RWPE1 (cell line): ENCODE measurements around the gene IRF1.

ENCODE experiments used
- CTCF ChIA-PET: fragments of 350-600 bp; sonication (Branson Sonifier 250); formaldehyde crosslinking; extraction: SDS; loops from one replicate; lab custom pipeline; 2021; lab: Yijun Ruan, JAX
- POLR2A ChIA-PET: fragments of 400-600 bp; formaldehyde crosslinking; extraction: SDS; loops from one replicate; lab custom pipeline; 2020; ENCODE audit warnings: antibody characterized with exemption; ENCODE audit not compliant: low non-redundant PET; lab: Yijun Ruan, JAX
- DNase-seq: peaks from one replicate; pipeline ENCODE4 v3.0.0; 2012; ENCODE audit warnings: low spot score
- H3K27ac ChIP-seq: fragments of 450-650 bp; 2 replicates; pipeline ENCODE4 v1.5.1; 2017
- TF ChIP-seq, protein P1 (sequence below): fragments of 450-650 bp; conservative IDR thresholded peaks from 2 replicates; pipeline ENCODE4 v1.5.1; 2017; ENCODE audit warnings: low read depth, mild to moderate bottlenecking

IRF1 gene

DNA sequence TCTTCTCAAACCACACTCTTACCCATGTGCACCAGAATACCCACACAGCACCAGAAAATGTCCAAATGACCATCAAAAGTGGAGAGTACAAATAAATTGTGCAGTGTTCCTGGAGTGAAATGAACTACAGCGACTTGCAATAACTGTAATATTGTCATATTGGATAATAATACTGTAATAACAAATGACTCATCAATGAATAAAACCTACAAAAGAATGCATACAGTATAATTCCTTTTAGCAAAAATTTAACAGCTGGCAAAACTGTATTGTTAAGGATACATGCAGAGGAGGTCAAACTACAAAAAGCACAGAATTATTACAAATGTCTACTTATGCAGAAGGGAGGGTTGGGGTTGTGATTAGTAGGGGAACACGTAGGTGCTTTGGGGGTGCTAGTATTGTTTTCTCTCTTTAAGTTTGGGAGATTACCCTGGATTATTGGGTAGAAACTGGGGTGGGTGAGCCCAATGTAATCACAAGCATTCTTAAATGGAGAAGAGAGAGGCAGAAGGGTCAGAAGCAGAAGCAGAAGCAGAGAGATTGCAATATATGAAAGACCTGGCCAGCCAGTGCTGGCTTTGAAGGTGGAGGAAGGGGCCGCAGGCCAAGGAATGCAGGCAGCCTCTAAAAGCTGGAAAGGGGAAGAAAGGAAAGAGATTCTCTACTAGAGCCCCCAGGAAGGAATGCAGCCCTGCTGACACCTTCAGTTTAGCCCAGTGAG lies 21.8 kb downstream of the IRF1 start:
- no peak for DNase-seq
- no peak overlapping the region for H3K27ac ChIP-seq
- TF ChIP-seq, protein P1, sequence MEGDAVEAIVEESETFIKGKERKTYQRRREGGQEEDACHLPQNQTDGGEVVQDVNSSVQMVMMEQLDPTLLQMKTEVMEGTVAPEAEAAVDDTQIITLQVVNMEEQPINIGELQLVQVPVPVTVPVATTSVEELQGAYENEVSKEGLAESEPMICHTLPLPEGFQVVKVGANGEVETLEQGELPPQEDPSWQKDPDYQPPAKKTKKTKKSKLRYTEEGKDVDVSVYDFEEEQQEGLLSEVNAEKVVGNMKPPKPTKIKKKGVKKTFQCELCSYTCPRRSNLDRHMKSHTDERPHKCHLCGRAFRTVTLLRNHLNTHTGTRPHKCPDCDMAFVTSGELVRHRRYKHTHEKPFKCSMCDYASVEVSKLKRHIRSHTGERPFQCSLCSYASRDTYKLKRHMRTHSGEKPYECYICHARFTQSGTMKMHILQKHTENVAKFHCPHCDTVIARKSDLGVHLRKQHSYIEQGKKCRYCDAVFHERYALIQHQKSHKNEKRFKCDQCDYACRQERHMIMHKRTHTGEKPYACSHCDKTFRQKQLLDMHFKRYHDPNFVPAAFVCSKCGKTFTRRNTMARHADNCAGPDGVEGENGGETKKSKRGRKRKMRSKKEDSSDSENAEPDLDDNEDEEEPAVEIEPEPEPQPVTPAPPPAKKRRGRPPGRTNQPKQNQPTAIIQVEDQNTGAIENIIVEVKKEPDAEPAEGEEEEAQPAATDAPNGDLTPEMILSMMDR: no peak
- ChIA-PET CTCF (interaction anchor here (0.7 kb wide), 1 partner anchor 390 kb away, joined by 3 read pairs; no protein-coding TSS in a partner anchor), POLR2A (interaction anchor here (0.6 kb wide), 1 partner anchor 27 kb away, joined by 3 read pairs; no protein-coding TSS in a partner anchor)

DNA sequence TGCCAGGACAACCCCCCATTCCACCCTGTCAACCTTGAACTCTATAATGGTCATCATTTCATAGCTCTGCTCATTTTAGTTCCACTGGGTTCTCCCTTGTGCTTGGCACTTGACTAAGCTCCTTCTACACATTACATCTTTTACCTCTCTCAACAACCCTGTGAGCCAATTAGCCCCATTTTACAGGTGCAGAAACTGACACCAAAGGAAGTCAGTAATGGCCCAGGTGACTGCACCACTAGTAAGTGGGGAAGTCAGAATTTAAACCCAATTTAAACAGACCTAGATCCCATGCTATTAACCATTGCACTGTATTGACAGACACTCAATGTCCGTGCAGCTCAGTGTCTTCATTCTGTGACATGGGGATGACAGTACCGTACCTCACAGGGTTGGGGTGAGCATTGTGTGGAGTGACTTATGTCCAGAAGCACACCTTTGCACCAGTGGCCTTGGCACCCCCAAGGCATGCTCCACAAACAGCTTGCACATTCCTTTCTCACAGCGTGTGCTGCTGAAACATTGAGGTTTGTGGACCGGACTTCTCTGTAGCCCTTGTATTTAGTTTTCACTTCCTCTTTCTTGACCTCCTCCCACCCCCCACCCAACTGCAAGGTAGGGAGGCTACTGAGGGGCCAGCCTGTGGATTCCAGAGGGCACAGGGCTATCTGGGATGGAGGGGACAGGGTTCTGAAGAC lies 23.1 kb downstream of the IRF1 start:
- POLR2A ChIA-PET: no interaction called here
- CTCF ChIA-PET: interaction anchor here (0.9 kb wide), 1 partner anchor 38 kb away, joined by 4 read pairs; no protein-coding TSS in a partner anchor
- DNase-seq: no peak
- peak overlapping the region; percentile 84 for H3K27ac ChIP-seq
- TF ChIP-seq, protein P1: no peak

DNA sequence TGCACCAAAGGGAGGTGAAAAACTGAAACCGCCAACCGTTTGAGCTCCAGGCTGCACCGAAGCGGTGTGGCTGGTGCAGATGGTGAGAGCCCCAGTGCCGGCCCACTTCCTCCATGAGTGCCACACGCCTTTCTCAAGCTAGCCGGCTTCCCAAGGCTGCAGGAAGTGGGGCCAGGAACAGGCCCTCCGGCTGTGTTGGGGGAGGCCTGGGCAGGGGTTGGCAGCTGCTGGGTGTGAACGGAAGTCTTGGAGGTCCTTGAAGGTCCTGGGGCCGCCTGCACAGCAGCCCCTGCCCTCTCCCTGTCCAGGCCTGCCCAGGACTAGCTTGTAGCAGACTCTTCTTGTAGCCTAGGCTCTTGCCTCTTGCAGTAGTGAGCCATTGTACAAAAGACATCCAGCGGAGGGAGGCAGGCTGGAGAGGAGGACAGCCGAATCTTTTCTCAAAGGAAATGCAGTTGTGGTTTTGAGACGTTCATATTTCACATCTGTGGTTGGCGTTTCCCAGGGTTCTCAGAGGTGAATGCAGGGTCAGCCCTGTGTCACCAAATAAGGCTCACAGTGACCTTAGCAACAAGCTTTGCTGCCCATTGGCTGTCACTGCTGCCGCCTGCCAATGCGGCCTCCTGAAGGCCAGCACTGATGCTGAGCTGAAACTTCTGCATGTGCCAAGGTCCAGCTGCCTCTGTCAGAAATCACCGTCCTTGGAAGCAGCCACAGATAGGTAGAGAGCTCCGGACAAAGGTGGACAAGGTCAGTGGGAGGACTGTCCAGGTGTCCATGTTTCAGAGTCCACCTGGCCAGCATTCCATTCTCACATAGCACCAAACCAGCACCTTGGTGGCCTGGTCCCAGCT lies 23.9 kb downstream of the IRF1 start:
- TF ChIP-seq, protein P1: no peak
- ChIA-PET CTCF (interaction anchor here (0.9 kb wide), 1 partner anchor 39 kb away, joined by 4 read pairs; no protein-coding TSS in a partner anchor), POLR2A (no interaction called here)
- peak; percentile 44 for DNase-seq
- peak overlapping the region; percentile 84 for H3K27ac ChIP-seq

DNA sequence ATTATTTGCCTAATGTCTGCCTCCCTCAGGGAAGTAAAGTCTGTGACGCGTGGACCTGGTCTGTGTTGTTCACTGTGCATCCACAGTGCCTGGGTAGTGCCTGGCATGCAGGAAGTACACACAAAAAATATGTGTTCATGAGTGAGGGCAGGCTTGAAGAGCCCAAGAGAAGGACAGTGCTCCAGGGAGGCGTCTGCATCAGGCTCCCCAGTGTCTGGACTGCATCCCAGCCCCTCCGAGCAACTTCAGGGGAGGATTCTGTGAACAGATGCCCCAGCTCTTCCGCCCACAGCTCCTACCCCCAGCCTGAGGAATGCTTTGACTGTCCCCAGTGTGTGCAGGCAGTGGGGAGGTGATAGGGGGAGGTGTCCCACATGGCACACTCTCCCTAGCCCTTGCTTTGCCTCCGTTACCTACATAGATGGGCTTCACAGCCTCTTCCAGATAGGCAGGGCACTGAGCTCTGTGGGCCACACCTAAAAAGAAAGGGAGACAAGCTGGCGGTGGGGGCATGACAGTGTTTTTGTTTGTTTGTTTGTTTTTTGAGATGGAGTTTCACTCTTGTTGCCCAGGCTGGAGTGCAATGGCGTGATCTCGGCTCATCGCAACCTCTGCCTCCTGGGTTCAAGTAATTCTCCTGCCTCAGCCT lies 25.4 kb downstream of the IRF1 start:
- POLR2A ChIA-PET: no interaction called here
- DNase-seq: no peak
- H3K27ac ChIP-seq: peak overlapping the region; percentile 84
- TF ChIP-seq, protein P1: no peak
- CTCF ChIA-PET: interaction anchor here (0.7 to 1.7 kb wide), 7 partner anchors 11 to 226 kb away, joined by 3 to 9 read pairs (median 4); no protein-coding TSS in a partner anchor

DNA sequence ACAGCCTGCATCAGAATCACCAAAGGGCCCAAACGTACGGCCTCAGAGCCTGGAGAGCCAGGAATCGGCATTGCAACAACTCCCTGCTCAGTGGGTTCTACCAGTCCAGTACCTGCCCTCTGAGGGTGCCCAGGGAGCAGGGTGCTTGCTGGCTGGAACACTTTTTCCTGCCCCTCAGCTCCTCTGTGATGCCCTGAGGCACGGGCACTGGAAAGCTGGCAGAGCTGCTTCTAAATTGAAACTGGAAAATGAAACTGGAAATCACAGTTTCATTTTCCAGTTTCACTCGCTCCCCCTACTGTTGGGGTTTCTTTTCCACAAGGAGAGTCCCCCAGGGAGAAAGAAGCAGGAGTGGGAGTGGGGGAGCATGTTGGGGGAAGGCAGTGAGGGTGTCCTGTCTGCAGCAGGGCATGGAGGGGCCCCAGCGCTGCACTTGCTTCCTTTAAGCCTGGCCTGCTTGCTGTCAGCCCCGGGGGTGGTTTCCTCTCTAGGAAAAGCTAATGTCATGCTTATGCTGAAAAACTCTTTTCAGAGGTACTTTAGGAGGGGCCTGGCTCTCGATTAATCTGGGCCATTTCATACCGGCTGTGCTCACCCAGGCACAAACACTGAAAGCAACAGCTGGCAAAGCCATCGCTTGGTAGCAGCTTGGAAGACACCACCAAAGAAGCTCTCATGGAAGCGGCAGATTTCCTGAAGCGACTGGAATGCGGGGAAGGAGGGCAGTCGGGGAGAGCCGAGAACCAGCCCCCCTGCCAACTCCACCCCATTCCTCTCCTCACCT lies 26.2 kb downstream of the IRF1 start:
- POLR2A ChIA-PET: interaction anchor here (0.6 kb wide), 2 partner anchors 16 to 182 kb away, joined by 3 read pairs; no protein-coding TSS in a partner anchor

More for the DNA sequence above, 26.2 kb downstream of the IRF1 start:
- H3K27ac ChIP-seq: peak overlapping the region; percentile 84
- TF ChIP-seq, protein P1: 0 out of 2 replicates have a peak, but pooled peaks have one; percentile 2
- CTCF ChIA-PET: interaction anchor here (0.6 to 1.7 kb wide), 14 partner anchors 9 to 225 kb away, joined by 3 to 9 read pairs (median 4); no protein-coding TSS in a partner anchor
- no peak for DNase-seq
